C4-2B (cell line): ENCODE data around the gene AR.

ENCODE experiments used
- H3K27ac ChIP-seq: fragments of 450-650 bp; 2 replicates; pipeline ENCODE4 v1.5.1; 2017
- CTCF ChIP-seq: fragments of 450-650 bp; conservative IDR thresholded peaks from 2 replicates; pipeline ENCODE4 v1.5.1; 2017; ENCODE audit warnings: mild to moderate bottlenecking
- ZFX ChIP-seq: fragments of 450-650 bp; IDR thresholded peaks from 2 replicates; pipeline ENCODE4 v1.6.1; 2017

Gene AR

DNA sequence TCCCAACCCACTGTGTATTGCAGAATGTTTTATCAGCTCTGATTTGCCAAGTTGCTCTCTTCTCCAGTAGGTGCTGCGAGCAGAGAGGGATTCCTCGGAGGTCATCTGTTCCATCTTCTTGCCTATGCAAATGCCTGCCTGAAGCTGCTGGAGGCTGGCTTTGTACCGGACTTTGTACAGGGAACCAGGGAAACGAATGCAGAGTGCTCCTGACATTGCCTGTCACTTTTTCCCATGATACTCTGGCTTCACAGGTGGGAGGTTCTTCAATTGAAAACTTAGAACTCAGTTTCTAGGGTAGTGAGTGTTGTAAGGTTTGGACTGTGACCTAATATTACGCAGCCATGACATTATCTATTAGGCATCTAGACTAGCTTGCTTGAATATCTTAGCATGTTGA, 24.9 kb downstream of the AR start:
- TF ChIP-seq ZFX = no peak
- TF ChIP-seq CTCF = no peak
- no peak overlapping the region for H3K27ac ChIP-seq

- TF ChIP-seq ZFX = no peak
- no peak for TF ChIP-seq CTCF
- no peak overlapping the region for H3K27ac ChIP-seq
These were observed 27.0 kb downstream of the AR start for GRCh38 chrX:67570839-67571238.

DNA sequence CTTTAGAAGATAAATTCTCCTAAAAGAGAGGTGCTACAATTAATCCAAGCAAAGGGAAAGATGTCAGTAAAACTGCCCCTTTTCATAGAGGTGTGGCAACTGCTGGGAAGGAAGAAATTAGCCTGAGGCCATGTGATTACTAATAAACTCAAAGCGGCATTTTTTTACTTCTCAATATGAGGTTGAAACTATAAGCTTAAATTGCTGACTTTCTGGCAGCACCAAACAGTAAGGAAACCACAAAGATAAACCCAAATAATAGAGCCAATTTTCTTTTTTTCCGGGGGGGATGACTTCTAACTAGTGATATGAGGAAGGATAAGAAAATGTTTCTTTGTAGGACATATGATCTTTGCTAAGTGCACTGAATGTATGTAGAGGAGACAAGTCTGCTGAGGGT, 30.9 kb downstream of the AR start:
- H3K27ac ChIP-seq = no peak overlapping the region
- no peak for TF ChIP-seq CTCF
- TF ChIP-seq ZFX = no peak

DNA sequence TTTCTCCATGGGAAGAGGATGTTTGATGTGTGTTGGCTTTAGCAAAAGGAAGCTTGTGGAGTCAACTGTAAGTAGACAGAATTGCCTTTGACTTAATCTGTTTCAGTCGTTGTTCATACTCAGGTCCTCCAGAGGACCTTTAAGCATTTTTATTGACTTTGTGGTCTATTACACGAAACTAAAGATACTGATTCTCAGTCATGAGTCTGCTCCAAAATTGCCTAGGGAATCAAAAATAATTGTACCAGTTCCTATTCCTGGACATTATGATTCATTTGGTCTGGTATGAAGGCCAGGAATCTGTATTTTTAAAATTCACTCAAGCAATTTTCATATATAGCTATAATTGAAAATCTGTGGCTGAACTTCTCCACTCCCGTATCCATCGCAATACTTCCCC, 38.6 kb downstream of the AR start:
- TF ChIP-seq ZFX (no peak), CTCF (no peak)
- H3K27ac ChIP-seq = no peak overlapping the region

GRCh38 chrX:67583171-67583570, 39.4 kb downstream of the AR start:
- no peak overlapping the region for H3K27ac ChIP-seq
- TF ChIP-seq ZFX (no peak), CTCF (no peak)

- TF ChIP-seq CTCF (no peak), ZFX (no peak)
These were observed 41.6 kb downstream of the AR start for GRCh38 chrX:67585401-67585800.

GRCh38 chrX:67587946-67588624, 44.3 kb downstream of the AR start:
- TF ChIP-seq ZFX (no peak), CTCF (no peak)

More at GRCh38 chrX:67585401-67585800, 41.6 kb downstream of the AR start:
- H3K27ac ChIP-seq = no peak overlapping the region

More at GRCh38 chrX:67587946-67588624, 44.3 kb downstream of the AR start:
- H3K27ac ChIP-seq = no peak overlapping the region
